Ovary (tissue), 9 donors: ENCODE results near the gene SLC9A8. TPM values are rescaled to one million over a fixed set of nuclear protein-coding genes. Genes with fewer than 3 reads are reported as not detected.
"Not testable (repeated sequence)": the region's sequence is repeated elsewhere in the genome, so short reads cannot be mapped to it uniquely, and the experiment has no call there.

ENCODE experiments used
- DNase-seq, 5 donors: peaks; one replicate each; pipeline ENCODE4 v3.0.0-alpha.2; 2019 to 2020
- H3K27ac ChIP-seq, 2 donors: fragments of 200-600 bp; one replicate each; pipeline versions ENCODE4 v1.5.1 to v1.8.0; 2019 to 2022
- H3K27me3 ChIP-seq: fragments of 200-600 bp; one replicate; pipeline ENCODE4 v1.8.0; 2022
- H3K36me3 ChIP-seq: fragments of 200-600 bp; sonication (generic); one replicate; pipeline ENCODE4 v1.5.1; 2019
- H3K4me1 ChIP-seq: one replicate; pipeline ENCODE4 v1.8.1; 2013; ENCODE audit warnings: mild to moderate bottlenecking, moderate library complexity; ENCODE audit not compliant: insufficient read depth
- H3K4me3 ChIP-seq: fragments of 200-600 bp; sonication (generic); one replicate; pipeline ENCODE4 v1.5.1; 2017
- H3K9me3 ChIP-seq, 2 donors: fragments of 200-600 bp in 1 of 2; sonication (generic) in 1 of 2; one replicate each; pipeline versions ENCODE4 v1.5.1 to v1.8.1; 2013 to 2019; ENCODE audit warnings: mild to moderate bottlenecking in 1 of 2, moderate library complexity in 1 of 2
- EP300 ChIP-seq: sonication (generic); formaldehyde crosslinking; IDR thresholded peaks from one replicate; pipeline ENCODE4 v1.6.1; 2017; ENCODE audit warnings: antibody characterized with exemption
- POLR2A ChIP-seq: fragments of 450-650 bp; IDR thresholded peaks from one replicate; pipeline ENCODE4 v1.6.1; 2017; ENCODE audit warnings: antibody characterized with exemption, mild to moderate bottlenecking, moderate library complexity
- WGBS, 3 donors: extraction: QIAGEN DNeasy Blood & Tissue Kit in 1 of 3; methylation state at CpG; one replicate each; pipeline versions ENCODE4 v1.1.5 to v1.1.7; 2013 to 2017; 5-methylcytosine and 5-hydroxymethylcytosine counted together
- intact Hi-C, 4 donors: fragments of 100-400 bp; cut with DNase I; formaldehyde crosslinking; loops; one replicate each; pipeline versions ENCODE4 v1.11.0 to v1.15.1; 2022 to 2023
- polyA plus RNA-seq, 2 donors: library from polyadenylated mRNA; stranded (reverse); fragments of 200-250 nt in 1 of 2; fragments of 350-450 nt in 1 of 2; fragmentation: Illumina TruSeq in 1 of 2; extraction: RNeasy Lipid Tissue Mini Kit (QIAGEN cat#74804) in 1 of 2; gene quantifications; one replicate each; pipeline ENCODE4 v1.2.3, GENCODE V29; 2013 to 2014
- total RNA-seq, 7 donors: library from RNA; depleted of rRNA in 2 of 7; stranded (reverse); fragments of >200 nt in 2 of 7; fragmentation: NEBNext Ultra II Directional in 3 of 7; extraction: Animal tissue kit (Norgen Biotek cat#: 25700) in 3 of 7; gene quantifications; one replicate each; pipeline versions ENCODE4 v1.1.0 to v1.2.4, GENCODE V29; 2016 to 2023
- TF ChIP-seq, protein P1 (sequence below), 3 donors: fragments of 450-650 bp in 2 of 3; fragments of 200-600 bp in 1 of 3; IDR thresholded peaks; one replicate each; pipeline versions ENCODE4 v1.5.1 to v1.8.0; 2016 to 2022; ENCODE audit warnings: antibody characterized with exemption in 3 of 3, mild to moderate bottlenecking in 1 of 3
- donor health status: DM: no; HTN: no; CAD: no; lungs with moderate emphysema.
- donor health status: DM: no; HTN: no; CAD: no.
- donor health status: Bipolar disorder and iron deficiency.
- donor health status: DM: yes; HTN: yes; CAD: no.
- donor health status: DM: no; HTN: no; CAD: no.
- donor health status: DM: yes; HTN: yes; CAD: no.

The SLC9A8 gene
- total and polyA plus RNA-seq, 9 donors: 3.9 to 11.4 (median 7.7) TPM

DNA sequence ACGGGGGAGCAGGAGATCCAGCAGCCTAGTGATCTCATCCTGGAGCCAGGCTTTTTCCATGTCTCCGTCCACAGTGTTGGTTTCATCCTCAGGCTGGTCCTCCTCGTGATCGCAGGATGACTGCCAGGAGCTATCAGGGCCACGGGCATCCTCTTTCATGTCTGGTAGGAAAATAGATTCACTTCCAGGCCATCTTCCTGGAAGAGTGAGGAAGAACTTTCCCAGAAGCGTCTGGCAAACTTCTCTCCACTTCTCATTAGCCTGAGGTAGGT lies 15.3 kb upstream of the SLC9A8 start:
- TF ChIP-seq EP300 (no peak), POLR2A (no peak)
- TF ChIP-seq, protein P1, sequence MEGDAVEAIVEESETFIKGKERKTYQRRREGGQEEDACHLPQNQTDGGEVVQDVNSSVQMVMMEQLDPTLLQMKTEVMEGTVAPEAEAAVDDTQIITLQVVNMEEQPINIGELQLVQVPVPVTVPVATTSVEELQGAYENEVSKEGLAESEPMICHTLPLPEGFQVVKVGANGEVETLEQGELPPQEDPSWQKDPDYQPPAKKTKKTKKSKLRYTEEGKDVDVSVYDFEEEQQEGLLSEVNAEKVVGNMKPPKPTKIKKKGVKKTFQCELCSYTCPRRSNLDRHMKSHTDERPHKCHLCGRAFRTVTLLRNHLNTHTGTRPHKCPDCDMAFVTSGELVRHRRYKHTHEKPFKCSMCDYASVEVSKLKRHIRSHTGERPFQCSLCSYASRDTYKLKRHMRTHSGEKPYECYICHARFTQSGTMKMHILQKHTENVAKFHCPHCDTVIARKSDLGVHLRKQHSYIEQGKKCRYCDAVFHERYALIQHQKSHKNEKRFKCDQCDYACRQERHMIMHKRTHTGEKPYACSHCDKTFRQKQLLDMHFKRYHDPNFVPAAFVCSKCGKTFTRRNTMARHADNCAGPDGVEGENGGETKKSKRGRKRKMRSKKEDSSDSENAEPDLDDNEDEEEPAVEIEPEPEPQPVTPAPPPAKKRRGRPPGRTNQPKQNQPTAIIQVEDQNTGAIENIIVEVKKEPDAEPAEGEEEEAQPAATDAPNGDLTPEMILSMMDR (IDR thresholded peaks at IDR 0.05): no peak
- Histone ChIP-seq H3K36me3 (no peaks in the 10 kb centered on the region), H3K9me3 (no peaks in the 10 kb centered on the region), H3K27me3 (no peaks in the 10 kb centered on the region), H3K4me1 (no peaks in the 10 kb centered on the region), H3K4me3 (no peak overlapping the region), H3K27ac (no peak overlapping the region)
- DNase-seq: no peak
- 68 to 74% (median 70%) methylated on average over 6 of the region's 6 CpGs for WGBS, 3 donors
- intact Hi-C loops: no loop called here

DNA sequence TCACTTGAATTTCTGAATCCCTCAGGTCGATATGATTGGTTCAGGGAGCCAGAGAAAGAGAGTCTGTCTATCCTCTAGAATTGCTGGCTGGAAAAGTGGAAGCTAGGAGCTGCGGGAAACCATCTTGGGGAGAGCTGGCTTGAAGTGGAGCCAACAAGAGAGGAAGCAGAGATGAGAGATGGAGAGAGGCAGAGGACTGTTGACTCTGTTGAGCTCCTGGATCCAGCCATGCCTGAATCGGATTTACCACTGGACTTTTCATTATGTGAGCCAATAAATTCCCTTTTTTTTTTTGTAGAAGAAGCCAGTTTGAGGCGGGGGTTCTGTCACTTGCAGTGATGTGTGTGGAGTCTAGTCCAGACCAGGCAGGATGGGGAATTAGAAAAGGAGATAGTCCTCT lies 13.9 kb upstream of the SLC9A8 start:
- Histone ChIP-seq H3K27me3 (no peaks in the 10 kb centered on the region), H3K4me1 (no peaks in the 10 kb centered on the region), H3K4me3 (no peak overlapping the region), H3K36me3 (no peaks in the 10 kb centered on the region), H3K27ac (no peak overlapping the region), H3K9me3 (no peaks in the 10 kb centered on the region)
- TF ChIP-seq, protein P1 (IDR thresholded peaks at IDR 0.05): no peak
- TF ChIP-seq POLR2A (no peak), EP300 (no peak)
- DNase-seq: no peak
- intact Hi-C loops: no loop called here
- WGBS, 3 donors: 83 to 88% (median 84%) methylated on average over 4 of the region's 4 CpGs

DNA sequence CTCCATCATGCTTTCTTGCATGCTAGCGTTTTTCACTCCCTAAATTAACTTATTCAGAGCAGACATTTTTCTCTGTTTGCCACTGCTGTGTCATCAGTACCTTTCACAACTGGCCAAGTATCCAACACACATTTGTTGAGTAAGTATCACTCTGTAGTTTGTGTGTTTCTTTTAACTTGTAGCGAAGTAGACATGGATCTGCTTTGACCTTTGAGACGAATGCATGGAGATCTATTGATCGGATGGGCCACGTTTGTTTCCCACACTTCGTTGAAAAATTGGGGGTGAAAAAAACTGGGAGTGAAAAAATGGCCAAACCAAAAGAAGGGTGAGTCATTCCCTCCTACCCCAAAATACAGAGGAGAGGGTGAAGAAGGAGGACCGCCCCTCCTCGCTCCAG lies 12.9 kb upstream of the SLC9A8 start:
- H3K4me3 ChIP-seq: no peak overlapping the region
- no peak overlapping the region for H3K27ac ChIP-seq
- DNase-seq: no peak
- TF ChIP-seq POLR2A: no peak
- TF ChIP-seq EP300: no peak
- TF ChIP-seq, protein P1 (IDR thresholded peaks at IDR 0.05): no peak
- H3K27me3 ChIP-seq: no peaks in the 10 kb centered on the region
- no peaks in the 10 kb centered on the region for H3K4me1 ChIP-seq
- intact Hi-C loops: no loop called here
- 88 to 92% (median 91%) methylated on average over 8 of the region's 8 CpGs for WGBS, 3 donors
- H3K9me3 ChIP-seq: no peaks in the 10 kb centered on the region
- no peaks in the 10 kb centered on the region for H3K36me3 ChIP-seq

DNA sequence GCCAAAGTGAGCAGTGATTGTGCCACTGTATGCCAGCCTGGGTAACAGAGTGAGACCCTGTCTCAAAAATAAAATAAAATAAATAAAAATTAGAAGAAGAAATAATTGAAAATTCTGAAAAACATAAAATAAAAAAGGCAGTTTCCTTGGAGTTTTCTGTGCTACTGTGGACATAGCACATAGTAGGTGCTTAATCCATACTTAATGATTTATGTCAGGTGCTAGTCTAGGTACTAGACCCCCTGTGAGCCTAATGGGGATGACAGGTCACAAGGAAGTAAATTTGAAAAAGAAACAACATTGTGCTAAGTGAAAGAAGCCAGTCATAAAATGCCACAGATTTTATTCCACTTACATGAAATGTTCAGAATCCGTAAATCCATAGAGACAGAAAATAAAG lies 9.2 kb upstream of the SLC9A8 start:
- TF ChIP-seq POLR2A: no peak
- TF ChIP-seq, protein P1 (IDR thresholded peaks at IDR 0.05): no peak
- no peak for TF ChIP-seq EP300
- H3K36me3 ChIP-seq: no peaks in the 10 kb centered on the region
- 81 to 82% (median 81%) methylated on average over 1 of the region's 1 CpG for WGBS, 3 donors

DNA sequence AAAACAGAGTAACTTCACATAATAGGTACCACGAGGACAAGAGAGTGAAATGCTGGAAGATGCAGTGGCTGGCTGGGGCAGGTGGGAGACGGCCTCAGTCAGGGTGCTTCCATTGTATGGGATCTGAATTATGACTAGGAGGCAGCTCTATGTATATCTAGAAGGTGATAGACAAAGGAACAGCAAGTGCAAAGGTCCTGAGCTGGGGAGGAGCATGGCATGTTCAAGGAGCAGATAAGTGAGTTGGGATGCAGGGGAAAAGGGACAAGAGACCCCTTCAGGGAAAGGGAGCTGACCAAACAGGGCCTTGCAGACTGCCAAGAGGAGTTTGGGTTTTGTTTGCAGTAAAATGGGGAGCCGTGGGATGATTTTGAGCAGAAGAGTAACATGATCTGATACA lies 8.3 kb upstream of the SLC9A8 start:
- 75 to 81% (median 78%) methylated on average over 3 of the region's 3 CpGs for WGBS, 3 donors
- no peaks in the 10 kb centered on the region for H3K27me3 ChIP-seq
- H3K9me3 ChIP-seq: no peaks in the 10 kb centered on the region
- no peak overlapping the region for H3K4me3 ChIP-seq
- TF ChIP-seq EP300 (no peak), POLR2A (no peak)
- TF ChIP-seq, protein P1 (IDR thresholded peaks at IDR 0.05): no peak
- no peak overlapping the region for H3K27ac ChIP-seq
- H3K36me3 ChIP-seq: no peaks in the 10 kb centered on the region
- H3K4me1 ChIP-seq: no peaks in the 10 kb centered on the region
- no peak for DNase-seq
- intact Hi-C loops: no loop called here

More for the DNA sequence above, 9.2 kb upstream of the SLC9A8 start:
- Histone ChIP-seq H3K4me1 (no peaks in the 10 kb centered on the region), H3K27me3 (no peaks in the 10 kb centered on the region), H3K27ac (no peak overlapping the region), H3K9me3 (no peaks in the 10 kb centered on the region), H3K4me3 (no peak overlapping the region)
- intact Hi-C loops: no loop called here
- DNase-seq: no peak

DNA sequence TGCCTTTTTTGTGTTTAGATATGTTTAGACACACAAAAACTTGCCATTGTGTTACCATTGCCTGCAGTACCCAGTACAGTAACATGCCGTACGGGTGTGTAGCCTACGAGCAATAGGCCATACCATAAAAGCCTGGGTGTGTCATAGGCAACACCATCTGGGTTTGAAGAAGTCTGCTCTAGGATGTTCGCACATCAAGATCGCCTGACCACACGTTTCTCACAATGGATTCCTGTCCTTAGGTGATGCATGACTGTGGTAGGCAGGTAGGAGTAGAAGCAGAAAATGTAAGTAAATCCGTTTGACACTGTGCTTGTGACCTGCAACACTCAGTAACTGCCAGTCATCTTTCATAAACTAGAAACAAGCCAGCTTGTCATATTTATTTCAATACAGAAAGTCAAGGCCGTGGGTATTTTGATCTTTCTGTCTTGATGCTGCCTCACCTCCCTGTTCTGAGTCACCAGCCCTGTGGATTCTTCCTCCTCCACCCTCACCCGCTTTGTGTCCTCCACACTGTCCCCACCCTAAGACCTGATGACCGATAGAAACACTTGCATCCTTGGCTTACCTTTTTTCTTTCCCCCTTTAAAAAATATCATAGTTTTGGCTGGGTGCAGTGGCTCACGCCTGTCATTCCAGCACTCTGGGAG lies 7.3 kb upstream of the SLC9A8 start:
- WGBS, 3 donors: 85 to 90% (median 86%) methylated on average over 10 to 11 of the region's 11 CpGs
- H3K27ac ChIP-seq, H3K27me3 ChIP-seq, H3K9me3 ChIP-seq, H3K4me3 ChIP-seq, H3K36me3 ChIP-seq, DNase-seq, H3K4me1 ChIP-seq, intact Hi-C loops: not testable (repeated sequence)
